Stimulated activated CD4-positive, alpha-beta T cell treated with anti-CD3 and anti-CD28 coated beads, TNF-alpha, amount 100 ng/mL, for 24 hours (primary cell): ENCODE data around the gene SUV39H2.
"Not testable (repeated sequence)": the region's sequence is repeated elsewhere in the genome, so short reads cannot be mapped to it uniquely, and the experiment has no call there.

Experiments used
- DNase-seq, 3 experiments: peaks; one replicate each; pipeline ENCODE4 v3.0.0-alpha.2; 2020; ENCODE audit warnings: low read depth in 3 of 3

Gene SUV39H2

GRCh38 chr10:14936584-14936983 lies 57.9 kb downstream of the SUV39H2 start:
- DNase-seq = no peak

DNA sequence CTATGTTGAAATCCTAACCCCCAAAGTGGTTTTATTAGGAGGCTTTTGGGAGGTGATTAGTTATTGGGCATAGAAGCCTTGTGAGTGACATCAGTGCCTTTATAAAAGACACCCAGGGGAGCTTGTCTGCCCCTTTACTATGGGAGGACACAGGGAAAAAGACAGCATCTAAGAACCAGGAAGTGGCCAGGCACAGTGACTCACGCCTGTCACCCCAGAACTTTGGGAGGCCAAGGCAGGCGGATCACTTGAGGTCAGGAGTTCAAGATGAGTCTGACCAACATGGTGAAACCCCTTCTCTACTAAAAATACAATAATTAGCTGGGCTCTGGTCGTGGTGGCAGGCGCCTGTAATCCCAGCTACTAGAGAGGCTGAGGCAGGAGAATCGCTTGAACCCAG lies 60.3 kb downstream of the SUV39H2 start:
- DNase-seq = not testable (repeated sequence)

- DNase-seq = not testable (repeated sequence)
Observed at GRCh38 chr10:14942147-14942949, 63.7 kb downstream of the SUV39H2 start.

GRCh38 chr10:14942950-14943338 lies 64.3 kb downstream of the SUV39H2 start:
- not testable (repeated sequence) for DNase-seq

GRCh38 chr10:14945108-14945507 lies 66.4 kb downstream of the SUV39H2 start:
- DNase-seq = no peak

DNA sequence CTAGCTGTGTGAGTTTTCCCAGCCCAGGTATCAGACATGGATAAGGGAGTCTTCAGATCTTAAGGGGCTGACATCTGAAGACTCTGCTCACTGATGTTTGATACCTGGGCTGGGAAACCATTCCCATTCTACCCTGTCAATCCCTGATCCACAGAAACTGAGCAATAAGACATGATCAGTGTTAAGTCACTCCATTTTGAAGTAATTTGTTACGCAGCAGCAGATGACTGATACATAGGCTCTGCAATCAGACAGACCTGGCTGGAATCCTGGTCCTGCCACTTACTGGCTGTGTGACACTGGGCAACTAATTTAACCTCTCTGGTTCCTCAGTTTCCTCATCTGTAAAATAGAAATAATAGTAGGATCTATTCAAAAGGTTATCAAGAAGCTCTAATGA lies 68.6 kb downstream of the SUV39H2 start:
- DNase-seq = no peak

GRCh38 chr10:14949291-14949690 lies 70.6 kb downstream of the SUV39H2 start:
- no peak for DNase-seq

DNA sequence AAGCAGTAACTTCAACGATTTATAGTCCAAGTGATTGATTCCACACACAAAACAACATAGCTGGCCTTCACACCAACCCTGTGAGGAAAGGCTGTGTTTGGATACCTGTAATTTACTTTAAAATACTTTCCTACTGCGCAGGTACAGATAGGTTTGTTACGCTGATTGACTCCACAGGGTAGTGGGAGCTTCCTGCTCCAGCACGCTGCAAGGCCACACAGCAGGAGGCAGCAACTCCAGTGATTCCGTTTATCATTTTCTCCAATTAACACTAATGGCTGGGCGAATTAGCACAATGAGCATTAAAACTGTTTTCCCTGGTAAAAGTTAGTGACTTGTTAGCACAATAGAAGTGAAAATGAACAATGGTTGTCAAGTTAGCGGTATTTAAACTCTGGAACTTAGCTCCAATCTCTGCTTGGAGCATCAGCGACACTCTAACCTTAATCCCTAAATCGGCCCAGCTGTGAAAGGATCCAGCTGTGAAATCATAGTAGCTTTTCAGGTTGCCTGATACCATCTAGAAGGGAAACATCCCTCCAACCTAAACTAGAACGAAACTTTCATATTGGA lies 74.3 kb downstream of the SUV39H2 start:
- no peak for DNase-seq

DNA sequence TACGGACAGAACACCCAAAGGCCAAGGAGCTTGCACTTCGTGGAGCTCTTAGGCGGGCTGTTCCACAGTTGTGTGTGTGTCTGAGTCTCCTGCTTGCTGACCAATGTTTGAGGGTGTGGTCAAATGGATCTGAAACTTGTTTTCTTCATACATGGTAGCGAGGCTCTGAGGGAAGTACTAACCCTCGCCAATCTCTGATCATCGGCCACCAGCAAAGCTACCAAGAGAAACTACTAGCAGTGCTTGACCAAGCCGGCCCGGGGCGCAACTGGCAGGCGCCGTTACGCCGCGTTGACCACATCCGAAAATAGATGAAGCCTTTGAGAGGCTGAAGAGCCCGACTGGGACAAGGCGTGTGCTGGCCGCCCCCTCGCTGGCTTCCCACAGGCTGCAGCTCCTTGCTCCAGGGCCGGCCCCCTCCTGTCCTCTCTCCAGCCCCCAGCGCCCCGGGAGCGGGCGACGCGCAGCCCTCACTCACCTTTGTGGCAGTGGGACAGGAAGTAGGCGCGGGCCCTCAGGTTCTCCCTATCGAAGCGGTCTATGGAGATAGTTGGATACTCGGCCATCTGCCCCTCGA lies 74.8 kb downstream of the SUV39H2 start:
- DNase-seq = no peak
